Activated B cell treated with CpG ODN at 0.5 μM for 24 hours (primary cell): ENCODE results near the gene GPAM. TPM values are rescaled to one million over a fixed set of nuclear protein-coding genes. Genes with fewer than 3 reads are reported as not detected.

Source experiments
- ATAC-seq: fragments of 200-7000 bp; cut with Tn5 transposase; one replicate; pipeline ENCODE4 v1.10.0; 2021; ENCODE audit warnings: low read depth, mild to moderate bottlenecking, moderate library complexity
- CTCF ChIA-PET: fragments of 350-600 bp; sonication (Branson Sonifier 250); formaldehyde crosslinking; loops from one replicate; lab custom pipeline; 2021; ENCODE audit warnings: antibody characterized with exemption; lab: Charles Lee
- POLR2A ChIA-PET: fragments of 350-600 bp; sonication (Branson Sonifier 250); formaldehyde crosslinking; loops from one replicate; lab custom pipeline; 2021; ENCODE audit warnings: antibody characterized with exemption; lab: Charles Lee
- DNase-seq: peaks from one replicate; pipeline ENCODE4 v3.0.0; 2022
- H3K27ac Mint-ChIP-seq: one replicate; pipeline ENCODE4 v1.8.0; 2020; ENCODE audit warnings: mixed read lengths
- H3K27me3 Mint-ChIP-seq: one replicate; pipeline ENCODE4 v1.8.0; 2021; ENCODE audit warnings: mixed read lengths
- H3K36me3 Mint-ChIP-seq: one replicate; pipeline ENCODE4 v1.8.0; 2021; ENCODE audit warnings: low read depth, mixed read lengths
- H3K4me1 Mint-ChIP-seq: one replicate; pipeline ENCODE4 v1.8.0; 2021; ENCODE audit warnings: mixed read lengths
- H3K4me3 Mint-ChIP-seq: one replicate; pipeline ENCODE4 v1.8.0; 2020; ENCODE audit warnings: mild to moderate bottlenecking, mixed read lengths
- H3K9me3 Mint-ChIP-seq: one replicate; pipeline ENCODE4 v1.8.0; 2020; ENCODE audit warnings: mixed read lengths
- CTCF ChIP-seq: fragments of 200-600 bp; IDR thresholded peaks from one replicate; pipeline ENCODE4 v1.8.0; 2022; ENCODE audit warnings: antibody characterized with exemption, mild to moderate bottlenecking
- intact Hi-C: fragments of 100-400 bp; cut with micrococcal nuclease; formaldehyde crosslinking; loops from one replicate; pipeline ENCODE4 v1.15.1; 2024
- total RNA-seq: library from RNA; stranded (reverse); gene quantifications from 2 replicates; pipeline ENCODE4 v1.2.3, GENCODE V29; 2022

The GPAM gene
- total RNA-seq, 1 donor from 2014 or later = 10.2 TPM

- no peaks in the 10 kb centered on the region for H3K9me3 Mint-ChIP-seq
- POLR2A ChIA-PET = no interaction called here
- TF ChIP-seq CTCF = no peak
- H3K27ac Mint-ChIP-seq = no peak overlapping the region
- no peak for ATAC-seq
- H3K36me3 Mint-ChIP-seq = no peaks in the 10 kb centered on the region
- CTCF ChIA-PET = no interaction called here
- no peaks in the 10 kb centered on the region for H3K27me3 Mint-ChIP-seq
- peaks cover 36% of the 10 kb centered on the region for H3K4me1 Mint-ChIP-seq
- no peak overlapping the region for H3K4me3 Mint-ChIP-seq
- intact Hi-C loops = no loop called here
- no peak for DNase-seq
Measured at GRCh38 chr10:112210666-112211065, 27.1 kb upstream of the GPAM start.

- no peak for TF ChIP-seq CTCF
- POLR2A ChIA-PET = no interaction called here
- Mint-ChIP-seq H3K27me3 (no peaks in the 10 kb centered on the region), H3K9me3 (no peaks in the 10 kb centered on the region), H3K4me3 (no peak overlapping the region), H3K27ac (no peak overlapping the region), H3K4me1 (peaks cover 26% of the 10 kb centered on the region), H3K36me3 (no peaks in the 10 kb centered on the region)
- CTCF ChIA-PET = no interaction called here
- ATAC-seq = no peak
- intact Hi-C loops = no loop called here
- no peak for DNase-seq
Measured at GRCh38 chr10:112209684-112210131, 26.1 kb upstream of the GPAM start.

GRCh38 chr10:112208997-112209396, 25.4 kb upstream of the GPAM start:
- ATAC-seq (no peak), DNase-seq (no peak)
- Mint-ChIP-seq H3K4me1 (peaks cover 25% of the 10 kb centered on the region), H3K9me3 (no peaks in the 10 kb centered on the region), H3K36me3 (no peaks in the 10 kb centered on the region), H3K4me3 (no peak overlapping the region), H3K27me3 (no peaks in the 10 kb centered on the region), H3K27ac (no peak overlapping the region)
- ChIA-PET POLR2A (no interaction called here), CTCF (no interaction called here)
- no peak for TF ChIP-seq CTCF
- intact Hi-C loops = no loop called here

- Mint-ChIP-seq H3K4me3 (no peak overlapping the region), H3K9me3 (no peaks in the 10 kb centered on the region), H3K4me1 (peaks cover 28% of the 10 kb centered on the region), H3K36me3 (no peaks in the 10 kb centered on the region), H3K27ac (no peak overlapping the region), H3K27me3 (no peaks in the 10 kb centered on the region)
- ChIA-PET CTCF (no interaction called here), POLR2A (no interaction called here)
- intact Hi-C loops = no loop called here
- ATAC-seq = no peak
- no peak for TF ChIP-seq CTCF
- DNase-seq = no peak
Measured at GRCh38 chr10:112208292-112208691, 24.7 kb upstream of the GPAM start.

- TF ChIP-seq CTCF = no peak
- ChIA-PET POLR2A (interaction anchor here (0.9 to 1.7 kb wide), 3 partner anchors 12 to 20 kb away, joined by 3 to 6 read pairs (median 3); partner anchors contain the start of gene GPAM), CTCF (interaction anchor here (1.0 kb wide), 1 partner anchor 9 kb away, joined by 3 read pairs; no protein-coding TSS in a partner anchor)
- H3K4me3 Mint-ChIP-seq = peak overlapping the region; percentile 52
- DNase-seq = no peak
- peaks cover 25% of the 10 kb centered on the region for H3K4me1 Mint-ChIP-seq
- intact Hi-C loops = loop anchor here (1.0 kb wide), 1 partner anchor 20 kb away; the partner anchor contains the start of gene GPAM
- peak overlapping the region; percentile 88 for H3K27ac Mint-ChIP-seq
- no peaks in the 10 kb centered on the region for H3K36me3 Mint-ChIP-seq
- peak; percentile 67 for ATAC-seq
- H3K27me3 Mint-ChIP-seq = no peaks in the 10 kb centered on the region
- H3K9me3 Mint-ChIP-seq = no peaks in the 10 kb centered on the region
Measured at GRCh38 chr10:112203328-112204076, 19.9 kb upstream of the GPAM start.
